SH-SY5Y (cell line): Measurements from ENCODE around the gene IRF4.

Source experiments
- GATA2 ChIP-seq: IDR thresholded peaks from 2 replicates; pipeline ENCODE4 v1.6.1; 2011; ENCODE audit warnings: mild to moderate bottlenecking, low read depth, low read length
- GATA3 ChIP-seq: IDR thresholded peaks from 2 replicates; pipeline ENCODE4 v1.6.1; 2011; ENCODE audit warnings: low read depth, mild to moderate bottlenecking, low read length, moderate library complexity

The IRF4 gene

DNA sequence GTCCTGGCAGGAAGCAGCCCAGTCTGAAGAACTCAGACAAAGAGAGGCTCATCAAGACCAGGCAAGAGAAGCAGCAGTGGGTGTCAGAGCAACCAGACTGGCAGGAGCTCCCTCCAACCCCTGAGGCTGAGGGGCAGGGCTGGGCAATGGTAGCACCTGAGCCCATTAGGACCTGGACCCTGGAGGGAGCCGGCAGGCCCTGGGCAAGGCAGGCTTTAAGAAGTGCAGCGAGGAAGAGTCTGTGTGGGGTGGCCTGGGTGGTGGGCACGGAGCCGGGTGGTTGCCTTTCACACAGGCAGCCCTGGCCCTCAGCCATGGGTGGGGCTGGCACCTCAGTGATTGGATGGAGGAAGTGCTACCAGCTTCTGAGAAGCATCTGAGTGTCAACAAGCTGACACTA lies 33.1 kb upstream of the IRF4 start:
- TF ChIP-seq GATA2 (no peak), GATA3 (no peak)

DNA sequence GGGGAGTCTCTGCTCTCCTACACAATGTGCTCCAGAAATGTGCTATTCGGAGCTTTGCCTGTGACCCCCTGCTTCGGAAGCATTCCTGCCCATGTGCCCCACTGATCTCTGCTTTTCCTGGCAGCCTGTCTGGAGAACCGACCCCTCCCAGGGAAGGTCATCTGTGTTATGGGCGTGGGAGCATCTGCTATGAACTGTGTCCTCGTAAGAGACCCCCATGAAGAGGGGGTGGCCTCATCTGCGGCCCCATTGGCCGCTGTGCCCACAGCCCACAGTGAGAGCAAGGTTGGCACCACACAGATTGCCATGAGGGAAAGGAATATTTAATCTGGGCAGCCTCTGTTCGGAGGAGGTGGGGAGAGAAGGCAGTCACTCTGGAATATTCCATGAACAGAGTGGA lies 32.7 kb upstream of the IRF4 start:
- TF ChIP-seq GATA3 = no peak
- no peak for TF ChIP-seq GATA2

DNA sequence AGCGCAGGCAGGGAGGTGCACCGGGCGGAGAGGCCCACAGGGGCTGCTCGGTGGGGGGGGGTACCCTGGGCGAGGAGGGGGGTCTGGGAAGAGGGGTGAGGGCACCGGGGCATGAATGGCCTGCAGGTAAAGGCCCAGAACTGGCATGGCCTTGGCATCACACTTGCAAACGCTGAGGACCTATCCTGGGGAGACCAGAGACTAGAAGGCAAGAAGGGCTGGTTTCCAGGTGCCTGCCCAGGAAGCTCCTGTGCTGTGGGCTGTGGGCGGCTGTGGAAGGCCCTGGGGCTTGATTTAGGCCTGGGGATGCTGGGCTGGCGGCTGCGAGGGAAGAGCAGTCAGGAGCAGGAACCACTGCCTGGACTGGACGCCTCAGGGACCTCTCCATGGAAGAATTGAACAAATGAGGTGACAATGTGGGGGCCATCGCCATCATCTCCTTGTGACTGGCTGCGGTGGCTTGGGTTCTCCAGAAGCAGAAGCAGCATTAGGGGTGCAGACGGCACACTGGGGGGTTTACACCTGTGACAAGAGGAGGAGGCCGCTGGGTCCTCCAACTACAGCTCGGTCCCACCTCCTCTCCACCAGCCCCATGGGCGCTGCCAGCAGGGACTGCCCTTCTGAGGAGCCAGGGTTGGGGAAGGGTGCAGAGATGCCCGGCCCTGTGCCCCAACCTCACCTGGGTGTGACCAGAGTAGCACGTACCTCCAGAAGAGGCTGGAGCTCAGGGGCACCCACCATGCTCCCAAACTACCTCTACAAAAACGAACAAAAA lies 32.1 kb upstream of the IRF4 start:
- no peak for TF ChIP-seq GATA2
- TF ChIP-seq GATA3 = no peak

DNA sequence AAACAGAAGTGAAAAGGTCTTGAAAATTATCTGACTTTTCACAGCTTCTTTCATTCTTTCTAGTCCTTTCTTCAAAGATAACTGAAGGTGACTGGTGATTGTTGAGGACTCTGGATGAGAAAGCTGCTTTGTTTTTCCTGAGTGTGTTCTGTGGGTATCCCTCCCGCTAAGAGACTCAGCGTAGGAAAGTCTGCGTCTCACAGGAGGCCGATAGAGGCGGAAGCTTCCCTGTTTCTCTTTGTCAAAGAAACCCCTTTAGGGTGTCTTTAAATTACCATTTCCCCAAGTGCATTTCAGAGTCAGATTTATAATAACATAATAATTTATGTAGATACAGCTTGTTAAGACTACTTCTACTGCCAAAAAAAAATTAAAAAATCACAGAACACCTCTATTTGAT lies 31.2 kb upstream of the IRF4 start:
- TF ChIP-seq GATA2 (no peak), GATA3 (no peak)

DNA sequence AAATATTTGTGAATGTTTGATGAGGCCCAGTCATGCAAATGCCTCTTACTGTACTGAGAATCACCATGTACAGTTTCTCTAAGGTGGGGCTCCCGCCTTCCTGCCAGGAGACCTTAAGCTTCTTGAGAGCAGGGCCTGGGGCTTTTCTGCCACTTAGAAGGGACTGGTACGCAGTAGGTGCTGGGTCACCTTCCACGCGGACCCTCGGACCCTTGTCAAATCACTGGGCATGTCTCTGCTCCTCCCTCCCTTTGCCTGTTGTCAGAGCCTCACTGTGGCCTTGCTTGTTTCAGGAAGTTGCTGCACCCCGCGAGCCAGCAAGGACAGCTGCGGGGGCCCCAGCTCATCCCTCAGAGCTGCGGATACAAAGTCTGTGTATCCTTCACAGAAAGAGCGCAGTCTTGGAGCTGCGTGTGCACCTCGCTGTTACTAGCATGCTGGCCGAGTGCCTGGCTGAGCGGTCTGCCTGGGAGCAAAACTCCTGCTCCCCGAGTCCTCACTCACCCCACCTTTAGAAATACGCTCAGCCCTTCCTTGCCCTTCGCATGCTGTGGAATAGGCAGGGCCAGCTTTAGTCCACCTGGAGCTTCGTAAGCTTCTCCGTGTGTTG lies 30.7 kb upstream of the IRF4 start:
- TF ChIP-seq GATA3 (no peak), GATA2 (no peak)

- TF ChIP-seq GATA3 = no peak
- TF ChIP-seq GATA2 = no peak
Measured at GRCh38 chr6:361411-362132, 30.0 kb upstream of the IRF4 start.

DNA sequence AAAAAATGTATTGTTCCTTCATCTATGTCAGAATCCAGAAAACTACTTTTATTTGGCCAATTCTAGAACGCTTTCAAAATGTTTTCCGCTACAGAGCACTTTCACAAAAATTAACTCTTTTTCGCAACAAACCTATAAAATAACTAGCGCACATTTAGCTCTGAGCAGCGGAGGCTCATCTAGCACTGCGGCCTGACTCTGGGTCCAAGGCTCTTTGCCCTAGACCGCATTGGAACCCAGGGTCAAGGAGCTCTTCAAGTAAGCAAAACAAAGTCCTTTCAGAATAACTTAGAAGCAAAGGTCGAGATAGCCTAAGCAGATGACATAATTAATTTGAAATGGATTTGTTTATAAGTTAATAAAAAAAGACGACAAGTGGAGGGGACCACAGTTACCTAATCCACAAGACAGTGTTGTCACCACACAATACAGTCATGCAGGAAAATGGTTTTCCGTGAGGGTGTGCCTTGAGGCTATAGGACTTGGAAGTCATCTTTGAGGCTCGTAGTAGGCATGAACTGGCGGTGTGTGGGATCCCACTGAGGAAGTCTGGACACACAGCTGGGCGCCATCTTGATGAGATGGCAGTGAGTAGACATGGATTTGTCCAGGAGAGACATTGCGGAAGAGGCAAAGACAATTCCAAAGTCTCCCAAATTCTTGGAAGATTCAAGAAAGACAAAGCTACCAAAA lies 29.2 kb upstream of the IRF4 start:
- TF ChIP-seq GATA3 (no peak), GATA2 (no peak)

DNA sequence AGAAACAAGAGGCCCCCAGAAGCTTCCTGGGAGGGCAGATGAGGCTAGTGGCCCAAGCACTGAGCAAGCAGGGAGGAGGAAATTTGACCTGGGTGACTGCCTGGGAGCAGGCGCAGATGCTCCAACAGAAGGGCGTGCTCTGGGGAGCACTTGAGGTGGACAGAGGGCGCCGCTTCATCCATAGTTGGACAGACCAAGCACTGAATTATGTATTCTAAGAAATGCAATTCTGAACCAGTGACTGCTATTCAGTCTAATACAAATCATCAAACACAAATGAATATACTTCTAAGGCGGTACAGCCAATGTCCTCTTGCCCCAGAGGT lies 28.7 kb upstream of the IRF4 start:
- TF ChIP-seq GATA2 (no peak), GATA3 (no peak)

- TF ChIP-seq GATA2 (no peak), GATA3 (no peak)
Measured at GRCh38 chr6:363291-363690, 28.3 kb upstream of the IRF4 start.

DNA sequence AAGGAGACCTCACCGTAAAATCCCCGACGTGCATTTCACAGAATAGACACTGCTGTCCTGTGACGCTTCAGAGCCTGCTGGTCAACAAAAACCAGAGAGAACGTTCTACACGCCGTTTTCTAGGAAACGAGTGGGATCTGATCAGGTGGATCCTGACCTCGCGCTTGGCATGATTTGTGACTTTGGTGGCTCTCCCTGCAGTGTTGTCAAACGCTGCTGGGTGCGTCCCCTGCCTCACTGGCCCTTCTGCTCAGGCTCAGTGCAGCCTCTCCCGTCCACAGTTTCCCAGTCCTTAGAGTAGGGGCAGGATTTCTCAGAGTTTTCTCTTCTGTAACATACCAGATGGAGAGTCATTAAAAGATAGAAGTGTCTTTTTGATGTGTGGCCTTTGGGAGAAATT lies 27.6 kb upstream of the IRF4 start:
- TF ChIP-seq GATA2 (no peak), GATA3 (no peak)

- TF ChIP-seq GATA2 = no peak
- TF ChIP-seq GATA3 = no peak
Measured at GRCh38 chr6:364609-365540, 26.7 kb upstream of the IRF4 start.

DNA sequence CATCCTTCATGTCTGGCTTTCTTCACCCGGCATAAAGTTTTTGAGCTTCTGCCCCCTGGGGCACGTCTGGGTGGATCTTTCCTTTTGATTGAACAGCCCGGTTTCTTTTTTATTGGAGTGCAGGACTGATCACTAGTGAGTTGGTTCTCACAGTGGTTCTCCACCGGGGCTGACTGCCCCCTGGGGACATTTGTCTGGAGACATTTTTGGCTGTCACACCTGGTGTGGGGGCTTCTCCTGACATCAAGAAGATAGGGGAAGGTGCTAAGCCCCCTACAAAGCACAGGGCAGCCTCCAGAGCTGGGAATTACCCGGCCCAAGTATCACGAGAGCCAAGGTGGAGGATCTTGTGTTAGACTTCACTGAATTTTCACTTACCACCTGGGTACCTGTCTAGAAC lies 25.7 kb upstream of the IRF4 start:
- TF ChIP-seq GATA2 (no peak), GATA3 (no peak)
